HG02885 (cell line): ENCODE results near the gene MTLN.
"Not testable (repeated sequence)": the region's sequence is repeated elsewhere in the genome, so short reads cannot be mapped to it uniquely, and the experiment has no call there.

Source experiments
- ATAC-seq: cut with Tn5 transposase; IDR thresholded peaks from one replicate; pipeline ENCODE4 v1.9.1; 2021; ENCODE audit warnings: mild to moderate bottlenecking; ENCODE audit not compliant: unreplicated experiment, poor library complexity

MTLN gene

GRCh38 chr2:110211938-110212858 is at the start of gene MTLN:
MTLN (minus strand) TSS chr2:110212547; CDS start chr2:110212525, 22 bp downstream.
- peak; percentile 91 for ATAC-seq

- not testable (repeated sequence) for ATAC-seq
Observed at GRCh38 chr2:110261910-110262309, 49.6 kb upstream of the MTLN start.

- not testable (repeated sequence) for ATAC-seq
Observed at GRCh38 chr2:110248081-110248795, 35.9 kb upstream of the MTLN start.

GRCh38 chr2:110245488-110246435 is 33.4 kb upstream of the MTLN start:
- not testable (repeated sequence) for ATAC-seq

- ATAC-seq, result not testable (repeated sequence)
Observed at GRCh38 chr2:110243283-110243682, 30.9 kb upstream of the MTLN start.

- ATAC-seq, result not testable (repeated sequence)
Observed at GRCh38 chr2:110234514-110234913, 22.2 kb upstream of the MTLN start.

- ATAC-seq, result not testable (repeated sequence)
Observed at GRCh38 chr2:110229886-110230285, 17.5 kb upstream of the MTLN start.

- not testable (repeated sequence) for ATAC-seq
Observed at GRCh38 chr2:110222626-110223025, 10.3 kb upstream of the MTLN start.

GRCh38 chr2:110221938-110222337 is 9.6 kb upstream of the MTLN start:
- ATAC-seq, result no peak

- ATAC-seq, result no peak
Observed at GRCh38 chr2:110220190-110220564, 7.8 kb upstream of the MTLN start.

- ATAC-seq, result no peak
Observed at GRCh38 chr2:110219496-110220189, 7.3 kb upstream of the MTLN start.

- ATAC-seq, result not testable (repeated sequence)
Observed at GRCh38 chr2:110218889-110219288, 6.5 kb upstream of the MTLN start.

GRCh38 chr2:110216803-110217202 is 4.5 kb upstream of the MTLN start:
- no peak for ATAC-seq

GRCh38 chr2:110216199-110216598 is 3.9 kb upstream of the MTLN start:
- ATAC-seq, result no peak

- ATAC-seq, result no peak
Observed at GRCh38 chr2:110215566-110216158, 3.3 kb upstream of the MTLN start.

- no peak for ATAC-seq
Observed at GRCh38 chr2:110215091-110215490, 2.7 kb upstream of the MTLN start.

GRCh38 chr2:110213522-110213921 is 1.2 kb upstream of the MTLN start:
- not testable (repeated sequence) for ATAC-seq

GRCh38 chr2:110205660-110206455 is 6.5 kb downstream of the MTLN start:
- no peak for ATAC-seq
